B cell (primary cell): Measurements from ENCODE around the gene MARCHF3.

Experiments used
- EZH2 ChIP-seq: IDR thresholded peaks from 2 replicates; pipeline ENCODE4 v1.6.1; 2012; ENCODE audit warnings: borderline replicate concordance, low read depth, mild to moderate bottlenecking, moderate library complexity, low read length; ENCODE audit not compliant: insufficient read depth, poor library complexity, severe bottlenecking
- TF ChIP-seq, protein P1 (sequence below): fragments of 200-600 bp; IDR thresholded peaks from one replicate; pipeline ENCODE4 v1.8.0; 2022; ENCODE audit warnings: antibody characterized with exemption, mild to moderate bottlenecking

DNA sequence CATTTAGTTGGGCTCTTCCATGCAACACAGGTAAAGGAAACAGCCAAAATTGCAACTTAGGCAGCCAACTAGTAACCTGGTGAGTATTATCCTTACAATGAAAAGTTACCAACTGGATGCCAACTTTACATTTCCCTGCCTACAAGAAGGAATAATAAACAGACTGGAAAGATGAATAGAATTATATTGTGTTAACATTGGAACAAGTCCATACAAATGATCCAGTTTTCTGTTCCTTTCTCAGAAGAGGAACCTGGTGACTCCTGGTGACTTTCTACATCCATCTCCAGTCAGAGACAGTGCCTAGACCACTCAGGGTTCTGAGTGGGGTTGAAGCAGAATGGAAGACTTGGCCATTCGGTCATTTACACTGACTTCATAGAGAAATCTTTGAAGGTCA lies 20.6 kb downstream of the MARCHF3 start:
- no peak for TF ChIP-seq EZH2
- TF ChIP-seq, protein P1, sequence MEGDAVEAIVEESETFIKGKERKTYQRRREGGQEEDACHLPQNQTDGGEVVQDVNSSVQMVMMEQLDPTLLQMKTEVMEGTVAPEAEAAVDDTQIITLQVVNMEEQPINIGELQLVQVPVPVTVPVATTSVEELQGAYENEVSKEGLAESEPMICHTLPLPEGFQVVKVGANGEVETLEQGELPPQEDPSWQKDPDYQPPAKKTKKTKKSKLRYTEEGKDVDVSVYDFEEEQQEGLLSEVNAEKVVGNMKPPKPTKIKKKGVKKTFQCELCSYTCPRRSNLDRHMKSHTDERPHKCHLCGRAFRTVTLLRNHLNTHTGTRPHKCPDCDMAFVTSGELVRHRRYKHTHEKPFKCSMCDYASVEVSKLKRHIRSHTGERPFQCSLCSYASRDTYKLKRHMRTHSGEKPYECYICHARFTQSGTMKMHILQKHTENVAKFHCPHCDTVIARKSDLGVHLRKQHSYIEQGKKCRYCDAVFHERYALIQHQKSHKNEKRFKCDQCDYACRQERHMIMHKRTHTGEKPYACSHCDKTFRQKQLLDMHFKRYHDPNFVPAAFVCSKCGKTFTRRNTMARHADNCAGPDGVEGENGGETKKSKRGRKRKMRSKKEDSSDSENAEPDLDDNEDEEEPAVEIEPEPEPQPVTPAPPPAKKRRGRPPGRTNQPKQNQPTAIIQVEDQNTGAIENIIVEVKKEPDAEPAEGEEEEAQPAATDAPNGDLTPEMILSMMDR: no peak
